Caco-2 (cell line): ENCODE data around the gene AFP. TPM values are rescaled to one million over a fixed set of nuclear protein-coding genes. Genes with fewer than 3 reads are reported as not detected.

Experiments
- BruUV-seq: library from RNA; stranded (reverse); fragments of 400-500 nt; replicated peaks from 2 replicates; lab custom pipeline; 2021; lab: Mats Ljungman, UMichigan
- CTCF ChIA-PET: fragments of 300-600 bp; sonication (Branson Sonifier 250); formaldehyde crosslinking; loops from one replicate; lab custom pipeline; 2022; ENCODE audit warnings: antibody characterized with exemption; lab: Charles Lee
- POLR2A ChIA-PET: fragments of 300-600 bp; sonication (Branson Sonifier 250); formaldehyde crosslinking; loops from one replicate; lab custom pipeline; 2022; ENCODE audit warnings: antibody characterized with exemption; lab: Charles Lee
- DNase-seq, 2 experiments: peaks; one replicate each; pipeline versions ENCODE4 v3.0.0 to v3.0.0-alpha.2; 2020 to 2022
- H3K27me3 ChIP-seq: replicated peaks from 2 replicates; pipeline ENCODE4 v1.6.0; 2011; ENCODE audit warnings: low read length; ENCODE audit not compliant: control insufficient read depth, insufficient read depth
- H3K36me3 ChIP-seq: 2 replicates; pipeline ENCODE4 v1.5.1; 2011; ENCODE audit warnings: low read length; ENCODE audit not compliant: control insufficient read depth, insufficient read depth
- H3K4me1 ChIP-seq: fragments of 250-450 bp; sonication (Bioruptor Pico); 2 replicates; pipeline ENCODE4 v1.5.1; 2020; ENCODE audit warnings: mild to moderate bottlenecking
- H3K4me3 ChIP-seq: 2 replicates; pipeline ENCODE4 v1.5.1; 2011; ENCODE audit warnings: low read depth, mild to moderate bottlenecking, control low read depth, low read length
- H3K9me3 ChIP-seq: fragments of 250-450 bp; sonication (Bioruptor Pico); 2 replicates; pipeline ENCODE4 v1.5.1; 2020; ENCODE audit warnings: mild to moderate bottlenecking, moderate library complexity
- H3K27ac Mint-ChIP-seq: one replicate; pipeline ENCODE4 v1.8.0; 2022; ENCODE audit warnings: mixed read lengths; ENCODE audit not compliant: unreplicated experiment
- H3K27me3 Mint-ChIP-seq: one replicate; pipeline ENCODE4 v1.8.0; 2022; ENCODE audit warnings: mixed read lengths; ENCODE audit not compliant: insufficient read depth, unreplicated experiment
- H3K36me3 Mint-ChIP-seq: one replicate; pipeline ENCODE4 v1.8.0; 2022; ENCODE audit warnings: mild to moderate bottlenecking, mixed read lengths; ENCODE audit not compliant: insufficient read depth, unreplicated experiment
- H3K4me1 Mint-ChIP-seq: one replicate; pipeline ENCODE4 v1.8.0; 2022; ENCODE audit warnings: low read depth, mixed read lengths; ENCODE audit not compliant: unreplicated experiment
- H3K4me3 Mint-ChIP-seq: one replicate; pipeline ENCODE4 v1.8.0; 2022; ENCODE audit warnings: mild to moderate bottlenecking, moderate library complexity, mixed read lengths; ENCODE audit not compliant: unreplicated experiment
- H3K9me3 Mint-ChIP-seq: one replicate; pipeline ENCODE4 v1.8.0; 2022; ENCODE audit warnings: mixed read lengths; ENCODE audit not compliant: unreplicated experiment
- intact Hi-C: fragments of 100-400 bp; cut with micrococcal nuclease; formaldehyde crosslinking; loops from one replicate; pipeline ENCODE4 v1.10.0; 2022; ENCODE audit not compliant: unreplicated experiment
- total RNA-seq: library from RNA; stranded (reverse); gene quantifications from 2 replicates; pipeline ENCODE4 v1.2.3, GENCODE V29; 2022
- TF ChIP-seq, protein P1 (sequence below), 2 experiments: fragments of 200-600 bp in 1 of 2; IDR thresholded peaks; 1 replicate in 1 of 2; 2 replicates in 1 of 2; pipeline versions ENCODE4 v1.5.1 to v1.8.0; 2011 to 2022; ENCODE audit warnings: antibody characterized with exemption in 1 of 2, control low read depth in 1 of 2, inconsistent platforms in 1 of 2, low read depth in 1 of 2, low read length in 1 of 2, mild to moderate bottlenecking in 1 of 2, moderate library complexity in 1 of 2; ENCODE audit not compliant: insufficient read depth in 1 of 2, severe bottlenecking in 1 of 2, unreplicated experiment in 1 of 2

Gene AFP
- total RNA-seq, 1 experiment from 2014 or later: 158 TPM

DNA sequence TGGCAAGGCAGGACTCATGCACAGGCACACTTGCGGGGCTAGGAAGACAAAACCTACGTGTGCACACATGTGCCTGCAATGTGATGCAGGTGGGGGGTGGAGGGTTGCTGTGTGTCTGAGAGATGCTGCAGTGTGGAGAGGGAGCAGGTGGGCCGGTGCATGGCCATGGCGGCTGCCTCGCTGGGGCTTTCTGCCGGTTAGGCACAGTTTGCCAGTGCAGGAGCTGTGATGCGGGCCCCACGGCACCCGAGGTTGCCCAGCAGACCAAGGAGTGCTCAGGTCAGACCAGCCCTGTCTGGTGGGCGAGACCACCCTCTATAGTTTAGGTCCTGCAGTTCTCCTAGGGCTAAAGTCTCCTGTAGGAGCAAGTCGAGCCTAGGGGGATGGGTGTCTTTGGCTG is 41.2 kb downstream of the AFP start:
- Histone ChIP-seq H3K4me3 (no peak overlapping the region), H3K27me3 (no peaks in the 10 kb centered on the region), H3K9me3 (peaks cover 15% of the 10 kb centered on the region), H3K36me3 (no peaks in the 10 kb centered on the region; the same call in 1 of the 2 replicates), H3K4me1 (peaks cover 15% of the 10 kb centered on the region)
- no TSS peak for BruUV-seq
- CTCF ChIA-PET: no interaction called here
- TF ChIP-seq, protein P1, sequence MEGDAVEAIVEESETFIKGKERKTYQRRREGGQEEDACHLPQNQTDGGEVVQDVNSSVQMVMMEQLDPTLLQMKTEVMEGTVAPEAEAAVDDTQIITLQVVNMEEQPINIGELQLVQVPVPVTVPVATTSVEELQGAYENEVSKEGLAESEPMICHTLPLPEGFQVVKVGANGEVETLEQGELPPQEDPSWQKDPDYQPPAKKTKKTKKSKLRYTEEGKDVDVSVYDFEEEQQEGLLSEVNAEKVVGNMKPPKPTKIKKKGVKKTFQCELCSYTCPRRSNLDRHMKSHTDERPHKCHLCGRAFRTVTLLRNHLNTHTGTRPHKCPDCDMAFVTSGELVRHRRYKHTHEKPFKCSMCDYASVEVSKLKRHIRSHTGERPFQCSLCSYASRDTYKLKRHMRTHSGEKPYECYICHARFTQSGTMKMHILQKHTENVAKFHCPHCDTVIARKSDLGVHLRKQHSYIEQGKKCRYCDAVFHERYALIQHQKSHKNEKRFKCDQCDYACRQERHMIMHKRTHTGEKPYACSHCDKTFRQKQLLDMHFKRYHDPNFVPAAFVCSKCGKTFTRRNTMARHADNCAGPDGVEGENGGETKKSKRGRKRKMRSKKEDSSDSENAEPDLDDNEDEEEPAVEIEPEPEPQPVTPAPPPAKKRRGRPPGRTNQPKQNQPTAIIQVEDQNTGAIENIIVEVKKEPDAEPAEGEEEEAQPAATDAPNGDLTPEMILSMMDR (IDR thresholded peaks at IDR 0.05; ENCODE audit: insufficient read depth in 1 of 2, low read depth in 1 of 2, low read length in 1 of 2, severe bottlenecking in 1 of 2, unreplicated experiment in 1 of 2): no peak
- no peak for DNase-seq
- intact Hi-C loops: no loop called here
- peaks cover 6% of the 10 kb centered on the region for H3K4me1 Mint-ChIP-seq
- H3K27ac Mint-ChIP-seq: no peak overlapping the region
- H3K36me3 Mint-ChIP-seq: no peaks in the 10 kb centered on the region
- peaks cover 27% of the 10 kb centered on the region for H3K9me3 Mint-ChIP-seq
- H3K4me3 Mint-ChIP-seq: no peak overlapping the region
- no peaks in the 10 kb centered on the region for H3K27me3 Mint-ChIP-seq
- POLR2A ChIA-PET: no interaction called here

DNA sequence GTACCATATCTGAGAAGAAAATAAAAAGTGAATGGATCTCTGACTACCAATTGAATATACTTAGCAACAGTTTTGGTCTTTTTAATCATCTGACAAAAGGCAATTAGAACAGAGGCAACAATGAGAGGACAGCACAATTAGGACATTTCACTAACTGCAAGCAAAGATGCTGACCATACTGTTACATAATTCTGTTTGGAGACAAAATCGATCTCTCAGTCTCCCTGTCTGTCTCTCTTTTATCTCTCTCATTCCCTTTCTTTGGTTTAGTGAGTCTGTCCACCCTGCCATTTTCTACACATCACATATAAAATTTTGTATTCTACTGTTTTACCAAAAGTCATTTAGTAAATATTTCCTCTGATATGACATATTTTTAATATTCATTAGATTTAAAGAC is 43.3 kb downstream of the AFP start:
- Mint-ChIP-seq H3K27ac (no peak overlapping the region), H3K36me3 (no peaks in the 10 kb centered on the region), H3K4me3 (no peak overlapping the region), H3K4me1 (peaks cover 6% of the 10 kb centered on the region), H3K9me3 (peaks cover 18% of the 10 kb centered on the region), H3K27me3 (no peaks in the 10 kb centered on the region)
- no peak for DNase-seq
- intact Hi-C loops: no loop called here
- TF ChIP-seq, protein P1 (IDR thresholded peaks at IDR 0.05; ENCODE audit: insufficient read depth in 1 of 2, low read depth in 1 of 2, low read length in 1 of 2, severe bottlenecking in 1 of 2, unreplicated experiment in 1 of 2): no peak
- no peak overlapping the region for H3K4me3 ChIP-seq
- H3K36me3 ChIP-seq: no peaks in the 10 kb centered on the region
- ChIA-PET CTCF (no interaction called here), POLR2A (no interaction called here)
- peaks cover 15% of the 10 kb centered on the region for H3K4me1 ChIP-seq
- peaks cover 9% of the 10 kb centered on the region for H3K9me3 ChIP-seq
- no peaks in the 10 kb centered on the region for H3K27me3 ChIP-seq
- no TSS peak for BruUV-seq

DNA sequence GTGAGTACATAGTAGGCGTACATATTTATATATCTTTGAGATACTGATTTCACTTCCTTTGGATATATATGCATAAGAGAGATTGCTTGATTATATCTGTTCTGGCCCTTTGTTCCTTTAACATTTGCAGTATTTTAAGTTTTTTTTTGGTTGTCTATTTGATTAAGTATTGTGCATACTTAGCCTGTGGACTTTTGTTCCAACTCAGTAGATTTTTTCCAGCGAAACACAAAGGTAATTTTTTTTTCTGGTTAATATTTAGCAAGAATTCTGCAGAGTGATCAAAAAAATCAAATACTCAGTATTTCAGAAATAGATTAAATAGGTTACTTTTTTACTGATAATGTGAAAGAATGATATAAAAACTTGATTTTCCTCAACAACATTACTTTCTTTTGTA is 45.3 kb downstream of the AFP start, which contains the start of gene AFM:
Gene AFM (plus strand): TSS at position 388 of the 400 bp plus-strand sequence. CDS start 31 bp downstream, outside the sequence.
- Histone ChIP-seq H3K9me3 (no peaks in the 10 kb centered on the region), H3K4me3 (no peak within 1 kb of the TSS), H3K4me1 (peaks cover 21% of the 10 kb centered on the region), H3K27me3 (no peaks in the 10 kb centered on the region), H3K36me3 (no peaks in the 10 kb centered on the region)
- TF ChIP-seq, protein P1 (IDR thresholded peaks at IDR 0.05; ENCODE audit: insufficient read depth in 1 of 2, low read depth in 1 of 2, low read length in 1 of 2, severe bottlenecking in 1 of 2, unreplicated experiment in 1 of 2): no peak
- CTCF ChIA-PET: no interaction called here
- Mint-ChIP-seq H3K27me3 (no peaks in the 10 kb centered on the region), H3K4me1 (peaks cover 16% of the 10 kb centered on the region), H3K9me3 (peaks cover 9% of the 10 kb centered on the region), H3K36me3 (no peaks in the 10 kb centered on the region), H3K4me3 (no peak within 1 kb of the TSS), H3K27ac (no peak within 1 kb of the TSS)
- DNase-seq: no peak
- POLR2A ChIA-PET: no interaction called here
- no TSS peak for BruUV-seq
- intact Hi-C loops: no loop called here
